NCI-H748 (cell line): Measurements from ENCODE around the gene EPM2AIP1.
"Not testable (repeated sequence)": the region's sequence is repeated elsewhere in the genome, so short reads cannot be mapped to it uniquely, and the experiment has no call there.

Experiments
- DNase-seq: peaks from one replicate; lab custom pipeline; 2025; ENCODE audit not compliant: unreplicated experiment; lab: John Stamatoyannopoulos, UW

The EPM2AIP1 gene

GRCh38 chr3:36993326-36994283 is 674 bp upstream of the EPM2AIP1 start, which contains the start of gene MLH1:
Gene MLH1, plus strand, starts transcription at chr3:36993518. Its CDS starts 30 bp downstream, at chr3:36993548.
- no peak for DNase-seq

DNA sequence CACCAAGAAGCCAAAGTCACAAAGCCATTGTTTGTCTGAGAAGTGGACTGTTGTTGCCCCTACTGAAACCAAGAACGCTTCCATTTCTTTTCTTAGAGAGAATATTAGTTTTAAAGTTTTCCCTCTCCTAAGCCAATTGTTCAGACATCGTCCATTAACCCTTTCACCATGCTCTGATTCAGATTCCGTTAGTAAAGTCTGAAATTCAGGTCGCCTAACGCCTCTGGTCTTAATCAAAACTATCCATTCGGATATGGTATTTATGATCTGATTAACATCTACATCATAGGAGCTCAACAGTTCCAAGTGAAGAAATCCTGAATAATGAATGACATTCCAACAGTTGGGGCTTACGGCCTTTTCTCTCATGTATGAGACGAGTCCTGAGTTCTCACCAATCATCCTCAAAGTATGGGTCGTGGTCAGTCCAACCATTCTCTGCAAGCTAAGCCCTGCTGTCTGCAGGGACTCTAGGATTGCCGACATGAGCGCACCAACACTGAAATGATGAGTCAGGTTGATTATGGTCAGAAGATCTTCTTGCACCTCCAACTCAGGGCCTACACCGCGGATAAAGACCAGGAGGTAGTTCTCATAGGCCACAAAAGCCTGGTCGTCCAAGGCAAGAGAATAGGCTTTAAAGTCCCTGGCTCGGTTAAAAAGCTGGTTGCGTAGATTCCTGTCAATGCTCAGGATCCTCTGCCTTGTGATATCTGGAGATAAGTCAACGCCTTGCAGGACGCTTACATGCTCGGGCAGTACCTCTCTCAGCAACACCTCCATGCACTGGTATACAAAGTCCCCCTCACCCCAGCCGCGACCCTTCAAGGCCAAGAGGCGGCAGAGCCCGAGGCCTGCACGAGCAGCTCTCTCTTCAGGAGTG is 767 bp downstream of the EPM2AIP1 start:
- DNase-seq: no peak

DNA sequence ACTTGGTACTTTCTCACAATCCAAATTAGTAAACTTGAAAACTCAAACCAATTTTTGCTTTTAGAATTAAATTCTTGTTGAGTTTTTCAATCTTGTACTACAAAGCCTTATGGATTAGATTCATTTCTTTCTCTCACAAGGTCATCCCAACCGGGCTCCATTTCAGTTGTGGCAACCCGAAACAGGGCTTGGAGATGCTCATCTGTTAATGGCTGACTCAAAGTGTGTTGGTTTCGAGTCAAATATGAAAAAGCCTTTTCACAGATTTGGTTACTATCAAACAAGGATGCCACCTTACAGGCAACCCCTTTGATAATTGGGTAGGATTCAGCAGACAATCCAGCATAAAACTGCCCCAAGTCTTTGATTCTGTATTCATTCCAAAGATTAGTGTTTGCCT is 1.8 kb downstream of the EPM2AIP1 start:
- no peak for DNase-seq

DNA sequence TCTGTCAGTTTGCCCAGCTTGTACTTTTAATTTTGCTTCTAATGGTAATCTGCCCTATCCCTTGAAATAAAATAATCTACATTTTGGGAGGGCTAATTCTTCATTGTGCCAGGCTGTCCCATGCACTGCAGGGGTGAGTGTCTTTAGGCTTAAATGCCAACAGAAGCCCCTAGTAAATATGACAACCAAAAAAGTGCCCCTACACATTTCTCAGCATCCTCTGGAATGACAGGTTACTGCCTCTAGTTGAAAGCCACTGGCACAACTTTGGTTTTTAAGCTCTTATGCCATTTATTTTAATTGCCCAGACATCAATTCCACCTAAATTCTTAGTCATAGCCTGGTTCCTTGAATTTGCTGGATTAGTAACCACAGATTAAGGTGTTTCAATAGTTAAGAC is 3.4 kb downstream of the EPM2AIP1 start:
- DNase-seq: no peak

DNA sequence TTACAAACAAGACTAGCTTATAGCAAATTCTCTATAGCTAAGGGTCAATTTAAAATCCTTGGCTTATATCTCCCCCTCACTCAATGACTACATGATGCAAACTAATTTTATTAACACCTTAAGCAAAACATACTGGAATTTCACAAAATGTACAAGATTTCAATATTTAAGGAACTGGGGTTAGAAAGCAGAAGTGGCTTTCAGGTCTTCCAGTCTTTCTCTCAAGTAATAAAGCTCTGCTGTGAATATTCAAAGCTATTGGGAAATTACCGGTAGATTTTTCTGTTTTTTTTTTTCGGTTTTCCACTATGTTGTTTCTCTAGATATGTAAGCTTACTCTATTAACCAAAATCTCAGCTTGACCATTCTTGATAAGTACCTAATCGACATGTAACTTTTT is 3.9 kb downstream of the EPM2AIP1 start:
- DNase-seq: no peak

DNA sequence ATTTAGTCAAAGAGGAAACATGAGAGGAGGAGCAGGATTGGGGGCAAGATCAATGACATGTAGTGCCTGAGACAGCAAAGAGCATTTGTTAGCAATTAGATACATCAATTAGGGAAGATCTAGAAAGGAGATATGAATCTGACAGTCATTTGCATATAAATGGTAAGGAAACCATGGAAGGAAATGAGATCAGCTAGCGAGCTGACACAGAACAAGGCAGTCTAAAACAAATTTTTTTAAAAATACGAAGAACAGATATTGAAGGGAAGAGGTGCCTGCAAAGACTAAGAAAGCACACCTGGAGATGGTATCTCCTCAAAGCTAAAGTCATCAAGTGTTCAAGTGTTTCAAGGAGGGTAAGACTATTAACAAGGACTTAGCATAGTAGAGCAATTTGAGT is 4.6 kb downstream of the EPM2AIP1 start:
- DNase-seq: no peak

DNA sequence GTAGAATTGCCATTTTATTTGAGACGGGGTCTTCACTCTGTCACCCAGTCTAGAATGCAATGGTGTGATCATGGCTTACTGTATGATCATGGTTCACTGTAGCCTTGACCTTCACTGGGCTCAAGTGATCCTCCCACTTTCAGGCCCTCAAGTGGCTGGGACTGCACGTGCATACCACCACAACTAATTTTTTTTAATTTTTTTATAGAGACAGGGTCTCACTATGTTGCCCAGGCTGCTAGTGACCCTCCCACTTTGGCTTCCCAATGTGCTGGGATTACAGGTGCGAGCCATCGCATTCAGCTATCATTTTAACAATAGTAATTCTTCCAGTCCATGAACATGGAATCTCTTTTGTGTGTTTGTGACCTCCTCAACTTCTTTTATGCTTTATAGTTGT is 11.9 kb downstream of the EPM2AIP1 start:
- no peak for DNase-seq

- DNase-seq: no peak
These were observed 19.8 kb downstream of the EPM2AIP1 start for GRCh38 chr3:36973139-36973538.

GRCh38 chr3:36972163-36972562 is 20.8 kb downstream of the EPM2AIP1 start:
- no peak for DNase-seq

GRCh38 chr3:36969540-36970432 is 23.1 kb downstream of the EPM2AIP1 start:
- peak; percentile 98 for DNase-seq

- DNase-seq: no peak
These were observed 23.8 kb downstream of the EPM2AIP1 start for GRCh38 chr3:36969085-36969484.

DNA sequence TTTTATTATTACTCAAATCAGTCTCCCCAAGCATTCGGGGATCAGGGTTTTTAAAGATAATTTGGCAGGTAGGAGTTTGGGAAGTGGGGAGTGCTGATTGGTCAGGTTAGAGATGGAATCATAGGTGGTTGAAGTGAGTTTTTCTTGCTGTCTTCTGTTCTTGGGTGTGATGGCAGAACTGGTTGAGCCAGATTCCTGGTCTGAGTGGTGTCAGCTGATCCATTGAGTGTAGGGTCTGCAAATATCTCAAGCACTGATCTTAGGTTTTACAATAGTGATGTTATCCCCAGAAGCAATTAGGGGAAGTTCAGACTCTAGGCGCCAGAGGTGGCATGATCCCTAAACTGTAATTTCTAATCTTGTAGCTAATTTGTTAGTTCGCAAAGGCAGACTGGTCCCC is 27.5 kb downstream of the EPM2AIP1 start:
- DNase-seq: peak; percentile 80

DNA sequence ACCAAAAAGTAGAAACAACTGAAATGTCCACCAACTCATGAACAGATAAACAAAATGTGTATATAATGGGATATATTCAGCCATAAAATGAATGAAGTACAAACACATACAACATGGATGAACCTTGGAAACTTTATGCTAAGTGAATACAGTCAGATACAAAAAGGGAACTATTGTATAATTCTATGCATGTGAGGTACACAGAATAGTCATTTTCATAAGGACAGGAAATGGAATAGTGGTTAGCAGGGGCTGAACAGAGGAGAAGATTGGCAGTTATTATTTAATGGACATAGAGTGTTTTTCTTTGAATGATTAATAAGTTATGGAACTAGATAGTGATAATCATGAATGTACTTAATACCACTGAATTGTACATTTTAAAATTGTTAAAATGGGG is 28.1 kb downstream of the EPM2AIP1 start:
- DNase-seq: no peak

- no peak for DNase-seq
These were observed 28.6 kb downstream of the EPM2AIP1 start for GRCh38 chr3:36964331-36964730.

DNA sequence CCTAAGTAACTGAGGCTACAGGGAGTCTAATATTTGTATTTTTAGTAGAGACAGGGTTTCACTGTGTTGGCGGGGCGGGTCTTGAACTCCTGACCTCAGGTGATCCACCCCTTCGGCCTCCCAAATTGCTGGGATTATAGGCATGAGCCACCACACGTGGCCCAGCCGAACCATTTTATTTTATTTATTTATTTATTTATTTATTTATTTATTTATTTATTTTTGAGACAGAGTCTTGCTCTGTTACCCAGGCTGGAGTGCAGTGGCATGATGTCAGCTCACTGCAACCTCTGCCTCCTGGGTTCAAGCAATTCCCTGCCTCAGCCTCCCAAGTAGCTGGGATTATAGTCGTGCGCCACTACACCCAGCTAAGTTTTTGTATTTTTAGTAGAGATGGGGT is 29.9 kb downstream of the EPM2AIP1 start:
- not testable (repeated sequence) for DNase-seq

DNA sequence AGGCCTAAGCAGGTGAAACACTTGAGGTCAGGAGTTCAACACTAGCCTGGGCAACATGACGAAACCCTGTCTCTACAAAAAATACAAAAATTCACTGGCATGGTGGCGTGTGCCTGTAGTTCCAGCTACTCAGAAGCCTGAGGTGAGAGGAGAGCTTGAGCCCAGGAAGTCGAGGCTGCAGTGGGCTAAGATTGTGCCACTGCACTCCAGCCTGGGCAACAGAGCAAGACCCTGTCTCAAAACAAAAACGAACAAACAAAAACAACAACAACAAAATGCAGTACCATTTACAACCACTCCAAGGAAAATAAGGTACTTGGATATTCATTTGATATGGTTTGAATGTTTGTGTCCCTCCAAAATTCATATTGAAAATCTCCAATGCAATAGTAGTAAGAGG is 32.4 kb downstream of the EPM2AIP1 start:
- DNase-seq: no peak

DNA sequence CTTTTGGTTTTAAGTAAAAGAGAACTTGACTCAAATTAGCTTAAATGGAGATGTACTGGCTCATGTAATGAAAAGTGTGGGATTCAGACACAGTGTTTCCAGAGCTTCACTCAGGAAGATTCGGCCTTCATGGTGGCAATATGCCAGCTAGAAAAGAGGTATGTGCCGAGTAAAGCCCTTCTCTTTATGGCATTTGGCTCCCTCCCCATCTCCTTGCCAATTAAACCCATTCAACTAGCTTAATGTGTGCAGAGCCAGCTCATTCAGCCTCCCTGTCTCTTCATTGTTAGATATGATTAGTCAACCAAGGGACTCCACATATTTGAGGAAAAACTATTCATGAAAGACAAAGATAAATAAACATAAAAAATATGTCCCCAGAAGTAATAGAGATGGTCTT is 33.1 kb downstream of the EPM2AIP1 start:
- DNase-seq: peak; percentile 64

GRCh38 chr3:36957862-36958686 is 34.9 kb downstream of the EPM2AIP1 start:
- no peak for DNase-seq

- DNase-seq: peak; percentile 2
These were observed 35.9 kb downstream of the EPM2AIP1 start for GRCh38 chr3:36957063-36957462.

DNA sequence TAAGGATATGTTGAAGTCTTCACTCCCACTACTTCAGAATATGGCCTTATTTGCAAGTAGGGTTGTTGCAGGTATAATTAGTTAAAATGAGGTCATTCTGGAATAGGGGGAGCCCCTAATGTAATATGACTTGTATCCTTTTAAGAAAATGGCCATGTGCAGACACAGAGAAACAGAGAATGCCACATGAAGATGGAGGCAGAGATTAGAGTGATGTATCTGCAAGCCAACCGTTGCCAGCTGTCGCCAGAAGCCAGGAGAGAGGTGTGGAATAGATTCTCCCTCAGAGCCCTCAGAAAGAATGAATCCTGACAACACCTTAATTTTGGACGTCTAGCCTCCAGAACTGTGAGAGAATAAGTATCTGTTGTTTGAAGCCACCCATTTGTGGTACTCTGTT is 36.8 kb downstream of the EPM2AIP1 start:
- no peak for DNase-seq
